A549 (cell line): Measurements from ENCODE around the gene BMP10. TPM values are rescaled to one million over a fixed set of nuclear protein-coding genes. Genes with fewer than 3 reads are reported as not detected.

Experiments
- ATAC-seq, 2 experiments: fragments of 200-7000 bp in 1 of 2; fragments of >200 bp in 1 of 2; cut with Nextera tagmentation in 1 of 2; cut with Tn5 transposase in 1 of 2; 3 replicates each; pipeline versions ENCODE4 v1.8.0 to v1.9.1; 2018 to 2020; ENCODE audit warnings: mild to moderate bottlenecking in 1 of 2, moderate library complexity in 1 of 2
- CTCF ChIA-PET: fragments of 300-600 bp; sonication (Branson Sonifier 250); formaldehyde crosslinking; extraction: SDS; loops from one replicate; lab custom pipeline; 2021; ENCODE audit warnings: antibody characterized with exemption, inconsistent platforms; lab: Yijun Ruan, JAX
- POLR2A ChIA-PET: fragments of 350-600 bp; formaldehyde crosslinking; extraction: SDS; loops from one replicate; lab custom pipeline; 2021; ENCODE audit warnings: antibody characterized with exemption, inconsistent platforms; lab: Yijun Ruan, JAX
- DNase-seq, 2 experiments: peaks; one replicate each; pipeline versions ENCODE4 v3.0.0 to v3.0.0-alpha.2; 2011 to 2016; ENCODE audit warnings: low read depth in 1 of 2, low spot score in 1 of 2
- FAIRE-seq: peaks from 2 replicates; lab custom pipeline; 2011; peaks lifted over from hg19 to GRCh38; lab: Jason Lieb, UNC
- H3K27ac ChIP-seq, 2 experiments: fragments of >200 bp; sonication (Bioruptor Twin); formaldehyde crosslinking; 3 replicates each; pipeline ENCODE4 v1.5.1; 2016 to 2017
- H3K4me1 ChIP-seq: fragments of >200 bp; sonication (Bioruptor Twin); formaldehyde crosslinking; 3 replicates; pipeline ENCODE4 v1.6.1; 2016
- H3K4me2 ChIP-seq: fragments of >200 bp; sonication (Bioruptor Twin); formaldehyde crosslinking; 3 replicates; pipeline ENCODE4 v1.6.1; 2016
- H3K4me3 ChIP-seq: fragments of >200 bp; sonication (Bioruptor Twin); formaldehyde crosslinking; 3 replicates; pipeline ENCODE4 v1.5.1; 2016
- H3K9me3 ChIP-seq: fragments of >200 bp; sonication (Bioruptor Twin); formaldehyde crosslinking; 3 replicates; pipeline ENCODE4 v1.6.1; 2016
- ATOH8 ChIP-seq: fragments of 250-450 bp; sonication (Bioruptor Pico); IDR thresholded peaks from 2 replicates; pipeline ENCODE4 v1.5.0; 2020; ENCODE audit warnings: low read depth, mild to moderate bottlenecking, moderate library complexity
- BCL3 ChIP-seq: fragments of >200 bp; sonication (Bioruptor Twin); formaldehyde crosslinking; IDR thresholded peaks from 3 replicates; pipeline ENCODE4 v1.6.1; 2016
- CBX8 ChIP-seq: fragments of 200-600 bp; sonication (generic); IDR thresholded peaks from 2 replicates; pipeline ENCODE4 v1.6.1; 2016
- EHF ChIP-seq: fragments of 250-450 bp; sonication (Bioruptor Pico); IDR thresholded peaks from 2 replicates; pipeline ENCODE4 v1.5.0; 2020; ENCODE audit warnings: mild to moderate bottlenecking
- ELK1 ChIP-seq: fragments of 150-350 bp; IDR thresholded peaks from 2 replicates; pipeline ENCODE4 v1.6.1; 2014; ENCODE audit warnings: low read depth, mild to moderate bottlenecking, low read length
- FOSB ChIP-seq: fragments of 250-450 bp; sonication (Bioruptor Pico); IDR thresholded peaks from 2 replicates; pipeline ENCODE4 v1.5.0; 2020; ENCODE audit warnings: mild to moderate bottlenecking, moderate library complexity
- HDAC2 ChIP-seq: fragments of 200-600 bp; sonication (generic); IDR thresholded peaks from 2 replicates; pipeline ENCODE4 v1.6.1; 2016
- HOXB13 ChIP-seq: fragments of 250-450 bp; sonication (Bioruptor Pico); IDR thresholded peaks from 2 replicates; pipeline ENCODE4 v1.5.0; 2020; ENCODE audit warnings: low read depth, mild to moderate bottlenecking, moderate library complexity
- HOXB5 ChIP-seq: fragments of 250-450 bp; sonication (Bioruptor Pico); IDR thresholded peaks from 2 replicates; pipeline ENCODE4 v1.5.0; 2020; ENCODE audit warnings: mild to moderate bottlenecking, moderate library complexity
- JUN ChIP-seq, 2 experiments: fragments of >200 bp; sonication (Bioruptor Twin); formaldehyde crosslinking; IDR thresholded peaks; 2 replicates in 1 of 2; 3 replicates in 1 of 2; pipeline ENCODE4 v1.6.1; 2016 to 2017
- KDM1A ChIP-seq: fragments of 200-600 bp; sonication (generic); IDR thresholded peaks from 2 replicates; pipeline ENCODE4 v1.6.1; 2016; ENCODE audit warnings: low read depth, mild to moderate bottlenecking
- KDM5A ChIP-seq: fragments of 200-600 bp; sonication (generic); IDR thresholded peaks from 2 replicates; pipeline ENCODE4 v1.6.1; 2016; ENCODE audit warnings: antibody characterized with exemption, mild to moderate bottlenecking
- NFE2L2 ChIP-seq: fragments of 150-350 bp; conservative IDR thresholded peaks from 2 replicates; pipeline ENCODE4 v1.6.1; 2014; ENCODE audit warnings: low read length
- NR3C1 ChIP-seq: fragments of >200 bp; sonication (Bioruptor Twin); formaldehyde crosslinking; IDR thresholded peaks from 3 replicates; pipeline ENCODE4 v1.6.1; 2017
- PHF8 ChIP-seq: fragments of 200-600 bp; sonication (generic); IDR thresholded peaks from 2 replicates; pipeline ENCODE4 v1.6.1; 2016; ENCODE audit warnings: low read depth, mild to moderate bottlenecking, antibody characterized with exemption, moderate library complexity, borderline replicate concordance
- POLR2A ChIP-seq: IDR thresholded peaks from 2 replicates; pipeline ENCODE4 v1.6.1; 2012; ENCODE audit warnings: mild to moderate bottlenecking, low read length
- POLR2AphosphoS2 ChIP-seq: conservative IDR thresholded peaks from 2 replicates; pipeline ENCODE4 v1.6.1; 2012; ENCODE audit warnings: low read length, improper control_type of control experiment, inconsistent platforms
- RARB ChIP-seq: fragments of 250-450 bp; sonication (Bioruptor Pico); IDR thresholded peaks from 2 replicates; pipeline ENCODE4 v1.8.0; 2021; ENCODE audit warnings: mild to moderate bottlenecking, moderate library complexity
- RFX5 ChIP-seq: fragments of 450-650 bp; IDR thresholded peaks from 2 replicates; pipeline ENCODE4 v1.7.1; 2014; ENCODE audit warnings: antibody characterized with exemption, mild to moderate bottlenecking, moderate library complexity
- RNF2 ChIP-seq: fragments of 200-600 bp; sonication (generic); IDR thresholded peaks from 2 replicates; pipeline ENCODE4 v1.6.1; 2016; ENCODE audit warnings: low read depth, mild to moderate bottlenecking, antibody characterized with exemption, moderate library complexity, borderline replicate concordance
- SMC3 ChIP-seq: fragments of >200 bp; sonication (Bioruptor Twin); formaldehyde crosslinking; IDR thresholded peaks from 3 replicates; pipeline ENCODE4 v1.6.1; 2018; ENCODE audit warnings: inconsistent platforms
- ZFP36 ChIP-seq: fragments of 450-650 bp; IDR thresholded peaks from 2 replicates; pipeline ENCODE4 v1.6.1; 2014; ENCODE audit warnings: borderline replicate concordance; ENCODE audit not compliant: partially characterized antibody
- WGBS: methylation state at CpG from one replicate; pipeline ENCODE4 v1.1.6; 2017; ENCODE audit errors: missing lambda C conversion rate; 5-methylcytosine and 5-hydroxymethylcytosine counted together
- polyA plus RNA-seq, 4 experiments: library from polyadenylated mRNA; depleted of rRNA in 3 of 4; stranded (reverse); fragments of >200 nt; fragmentation: RNase III in 1 of 4; extraction: RNeasy Plus Mini Kit Qiagen cat#74134 plus additional on column Dnase treatment in 1 of 4; gene quantifications; 2 replicates in 3 of 4; 3 replicates in 1 of 4; pipeline ENCODE4 v1.2.3, GENCODE V29; 2011 to 2017
- TF ChIP-seq, protein P1 (sequence below): fragments of 200-600 bp; sonication (generic); IDR thresholded peaks from 2 replicates; pipeline ENCODE4 v1.6.1; 2016; ENCODE audit warnings: antibody characterized with exemption, mild to moderate bottlenecking, moderate library complexity
- TF ChIP-seq, protein P2 (sequence below): IDR thresholded peaks from 2 replicates; pipeline ENCODE4 v1.6.1; 2012

BMP10 gene
- polyA plus RNA-seq, 2 of the 4 experiments (the other 2 are of a cell fraction), result not detected

DNA sequence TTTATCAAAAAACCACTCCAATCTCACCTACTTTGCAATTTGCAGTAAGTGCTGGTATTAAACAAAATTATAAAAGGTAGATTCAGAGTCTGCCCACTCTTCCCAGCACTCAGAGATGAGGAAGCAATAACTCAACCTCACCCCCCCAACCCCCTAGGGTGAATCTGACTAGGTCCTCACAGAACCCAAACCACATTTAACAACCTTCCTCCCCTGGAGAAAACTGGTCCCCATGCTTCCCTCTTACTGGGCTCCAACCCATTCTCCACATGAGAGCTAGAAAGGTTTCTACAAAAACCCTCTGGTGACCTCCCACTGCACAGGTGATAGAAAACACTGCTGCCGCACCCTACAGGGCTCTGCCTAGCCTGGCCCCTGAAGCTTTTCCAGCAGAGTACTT, 40.5 kb upstream of the BMP10 start:
- ATAC-seq, result no peak
- WGBS, result 94% methylated on average over 1 of the region's 1 CpG
- H3K4me2 ChIP-seq, result no peak overlapping the region
- peaks cover 5% of the 10 kb centered on the region; the same call in 2 of the 3 replicates for H3K9me3 ChIP-seq
- ChIA-PET POLR2A (no interaction called here), CTCF (interaction anchor here (0.6 to 5.9 kb wide), 3 partner anchors 15 to 160 kb away, joined by 6 to 40 read pairs (median 8); no protein-coding TSS in a partner anchor)
- H3K4me1 ChIP-seq, result peaks cover 24% of the 10 kb centered on the region
- no peak for DNase-seq
- H3K27ac ChIP-seq, result no peak overlapping the region
- no peak for FAIRE-seq
- TF ChIP-seq CBX8 (no peak), FOSB (CRISPR knock-in tag) (no peak), HOXB5 (CRISPR knock-in tag) (no peak), HOXB13 (CRISPR knock-in tag) (no peak), BCL3 (no peak), ELK1 (no peak)
- TF ChIP-seq, all 56 proteins: peak for 0
- no peak overlapping the region for H3K4me3 ChIP-seq

DNA sequence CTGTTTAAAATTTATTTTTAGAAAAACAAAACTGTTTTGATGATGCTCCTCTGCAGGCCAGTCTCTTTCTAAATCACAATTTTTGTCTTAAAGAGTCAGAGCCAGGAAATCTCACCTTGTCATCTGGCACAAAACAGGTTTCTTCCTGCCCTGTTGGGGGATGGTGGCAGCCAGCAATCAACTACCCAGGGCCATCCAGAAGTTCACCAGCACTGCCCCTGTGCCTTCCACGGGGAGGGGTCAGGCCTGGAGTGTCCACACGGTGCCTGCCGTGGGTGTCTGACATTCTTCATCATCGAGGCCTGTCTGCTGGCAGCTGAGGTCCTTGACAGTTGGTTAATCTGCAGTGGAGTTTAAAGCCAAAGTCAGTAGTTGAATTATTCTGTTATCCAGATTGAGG, 40.0 kb upstream of the BMP10 start:
- H3K4me1 ChIP-seq, result peaks cover 25% of the 10 kb centered on the region
- no peak for FAIRE-seq
- no peak overlapping the region for H3K27ac ChIP-seq
- peaks cover 5% of the 10 kb centered on the region; the same call in 2 of the 3 replicates for H3K9me3 ChIP-seq
- ChIA-PET CTCF (interaction anchor here (2.0 to 5.9 kb wide), 2 partner anchors 15 to 159 kb away, joined by 8 to 40 read pairs; no protein-coding TSS in a partner anchor), POLR2A (no interaction called here)
- H3K4me3 ChIP-seq, result no peak overlapping the region
- ATAC-seq, result no peak
- 83% methylated on average over 4 of the region's 4 CpGs for WGBS
- DNase-seq, result no peak
- H3K4me2 ChIP-seq, result no peak overlapping the region
- TF ChIP-seq POLR2AphosphoS2 (no peak), ATOH8 (CRISPR knock-in tag) (no peak), SMC3 (no peak), RFX5 (no peak), HDAC2 (no peak), CBX8 (no peak), EHF (no peak), NR3C1 (no peak), RARB (CRISPR knock-in tag) (no peak), NFE2L2 (no peak), PHF8 (no peak), ZFP36 (no peak), FOSB (CRISPR knock-in tag) (no peak), RNF2 (no peak), POLR2A (no peak), JUN (IDR thresholded peaks at IDR 0.05) (no peak), KDM5A (no peak), KDM1A (no peak)
- TF ChIP-seq, protein P1, sequence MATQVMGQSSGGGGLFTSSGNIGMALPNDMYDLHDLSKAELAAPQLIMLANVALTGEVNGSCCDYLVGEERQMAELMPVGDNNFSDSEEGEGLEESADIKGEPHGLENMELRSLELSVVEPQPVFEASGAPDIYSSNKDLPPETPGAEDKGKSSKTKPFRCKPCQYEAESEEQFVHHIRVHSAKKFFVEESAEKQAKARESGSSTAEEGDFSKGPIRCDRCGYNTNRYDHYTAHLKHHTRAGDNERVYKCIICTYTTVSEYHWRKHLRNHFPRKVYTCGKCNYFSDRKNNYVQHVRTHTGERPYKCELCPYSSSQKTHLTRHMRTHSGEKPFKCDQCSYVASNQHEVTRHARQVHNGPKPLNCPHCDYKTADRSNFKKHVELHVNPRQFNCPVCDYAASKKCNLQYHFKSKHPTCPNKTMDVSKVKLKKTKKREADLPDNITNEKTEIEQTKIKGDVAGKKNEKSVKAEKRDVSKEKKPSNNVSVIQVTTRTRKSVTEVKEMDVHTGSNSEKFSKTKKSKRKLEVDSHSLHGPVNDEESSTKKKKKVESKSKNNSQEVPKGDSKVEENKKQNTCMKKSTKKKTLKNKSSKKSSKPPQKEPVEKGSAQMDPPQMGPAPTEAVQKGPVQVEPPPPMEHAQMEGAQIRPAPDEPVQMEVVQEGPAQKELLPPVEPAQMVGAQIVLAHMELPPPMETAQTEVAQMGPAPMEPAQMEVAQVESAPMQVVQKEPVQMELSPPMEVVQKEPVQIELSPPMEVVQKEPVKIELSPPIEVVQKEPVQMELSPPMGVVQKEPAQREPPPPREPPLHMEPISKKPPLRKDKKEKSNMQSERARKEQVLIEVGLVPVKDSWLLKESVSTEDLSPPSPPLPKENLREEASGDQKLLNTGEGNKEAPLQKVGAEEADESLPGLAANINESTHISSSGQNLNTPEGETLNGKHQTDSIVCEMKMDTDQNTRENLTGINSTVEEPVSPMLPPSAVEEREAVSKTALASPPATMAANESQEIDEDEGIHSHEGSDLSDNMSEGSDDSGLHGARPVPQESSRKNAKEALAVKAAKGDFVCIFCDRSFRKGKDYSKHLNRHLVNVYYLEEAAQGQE, result no peak
- TF ChIP-seq, protein P2, sequence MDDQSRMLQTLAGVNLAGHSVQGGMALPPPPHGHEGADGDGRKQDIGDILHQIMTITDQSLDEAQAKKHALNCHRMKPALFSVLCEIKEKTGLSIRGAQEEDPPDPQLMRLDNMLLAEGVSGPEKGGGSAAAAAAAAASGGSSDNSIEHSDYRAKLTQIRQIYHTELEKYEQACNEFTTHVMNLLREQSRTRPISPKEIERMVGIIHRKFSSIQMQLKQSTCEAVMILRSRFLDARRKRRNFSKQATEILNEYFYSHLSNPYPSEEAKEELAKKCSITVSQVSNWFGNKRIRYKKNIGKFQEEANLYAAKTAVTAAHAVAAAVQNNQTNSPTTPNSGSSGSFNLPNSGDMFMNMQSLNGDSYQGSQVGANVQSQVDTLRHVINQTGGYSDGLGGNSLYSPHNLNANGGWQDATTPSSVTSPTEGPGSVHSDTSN, result no peak
